HG03342 (cell line): ENCODE measurements around the gene CSF1.
"Not testable (repeated sequence)": the region's sequence is repeated elsewhere in the genome, so short reads cannot be mapped to it uniquely, and the experiment has no call there.

Experiments used
- ATAC-seq: cut with Tn5 transposase; IDR thresholded peaks from one replicate; pipeline ENCODE4 v1.9.1; 2021; ENCODE audit warnings: mild to moderate bottlenecking, moderate library complexity; ENCODE audit not compliant: unreplicated experiment

Gene CSF1

GRCh38 chr1:109932679-109933078 is 22.0 kb downstream of the CSF1 start:
- no peak for ATAC-seq

GRCh38 chr1:109933856-109934711 is 23.4 kb downstream of the CSF1 start:
- ATAC-seq, result no peak

- no peak for ATAC-seq
These were observed 24.8 kb downstream of the CSF1 start for GRCh38 chr1:109935451-109935900.

GRCh38 chr1:109937738-109938137 is 27.1 kb downstream of the CSF1 start:
- no peak for ATAC-seq

GRCh38 chr1:109938556-109938955 is 27.9 kb downstream of the CSF1 start:
- no peak for ATAC-seq

GRCh38 chr1:109942434-109942833 is 31.8 kb downstream of the CSF1 start:
- no peak for ATAC-seq

- no peak for ATAC-seq
These were observed 33.9 kb downstream of the CSF1 start for GRCh38 chr1:109944541-109944940.

- no peak for ATAC-seq
These were observed 35.9 kb downstream of the CSF1 start for GRCh38 chr1:109946511-109946910.

GRCh38 chr1:109947582-109948284 is 37.1 kb downstream of the CSF1 start:
- ATAC-seq, result no peak

GRCh38 chr1:109948285-109948630 is 37.6 kb downstream of the CSF1 start:
- no peak for ATAC-seq

- ATAC-seq, result no peak
These were observed 39.4 kb downstream of the CSF1 start for GRCh38 chr1:109950038-109950437.

GRCh38 chr1:109950509-109950908 is 39.9 kb downstream of the CSF1 start:
- ATAC-seq, result no peak

GRCh38 chr1:109951501-109951900 is 40.9 kb downstream of the CSF1 start:
- ATAC-seq, result not testable (repeated sequence)

- ATAC-seq, result no peak
These were observed 43.4 kb downstream of the CSF1 start for GRCh38 chr1:109954041-109954512.

GRCh38 chr1:109959632-109959973 is 49.0 kb downstream of the CSF1 start:
- no peak for ATAC-seq

- no peak for ATAC-seq
These were observed 49.5 kb downstream of the CSF1 start for GRCh38 chr1:109959974-109960744.

- no peak for ATAC-seq
These were observed 50.1 kb downstream of the CSF1 start for GRCh38 chr1:109960745-109961094.

- no peak for ATAC-seq
These were observed 53.2 kb downstream of the CSF1 start for GRCh38 chr1:109963864-109964263.

- ATAC-seq, result no peak
These were observed 58.6 kb downstream of the CSF1 start for GRCh38 chr1:109969146-109969829.

GRCh38 chr1:109969907-109970306 is 59.3 kb downstream of the CSF1 start:
- no peak for ATAC-seq

- ATAC-seq, result no peak
These were observed 60.9 kb downstream of the CSF1 start for GRCh38 chr1:109971559-109971958.
